Measurements from ENCODE around the gene SETD4.

SETD4 gene

DNA sequence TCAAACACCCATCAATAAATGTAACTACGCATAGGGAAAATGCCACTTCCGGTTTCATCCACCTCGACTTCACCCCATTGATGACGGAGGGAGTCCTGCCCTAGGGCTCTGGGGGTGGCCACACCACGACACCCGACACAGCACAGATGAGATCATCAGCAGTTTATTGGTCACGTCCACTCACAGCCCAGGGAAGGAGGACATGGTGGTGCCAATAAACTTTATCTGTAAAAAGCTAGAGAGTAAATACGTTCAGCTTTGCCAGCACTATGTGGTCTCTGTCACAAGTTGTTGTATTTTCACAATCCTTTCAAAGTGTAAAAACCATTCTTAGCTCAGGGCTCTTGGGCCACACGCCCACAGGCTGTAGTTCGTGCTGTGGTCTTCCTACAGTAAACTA is 16.3 kb downstream of the SETD4 start:
- H3K27ac ChIP-seq (ENCODE audit: low read depth, low read length): no peak overlapping the region
- H3K36me3 ChIP-seq (ENCODE audit: control insufficient read depth, insufficient read depth, low read length): peaks cover 89% of the 10 kb centered on the region
- no peak overlapping the region for H3K4me3 ChIP-seq (ENCODE audit: low read depth, low read length)
- H3K27me3 ChIP-seq (ENCODE audit: control insufficient read depth, insufficient read depth, low read length): no peaks in the 10 kb centered on the region
- no peaks in the 10 kb centered on the region for H3K9me3 ChIP-seq (ENCODE audit: control insufficient read depth, insufficient read depth, low read depth, low read length)
- no peaks in the 10 kb centered on the region for H3K4me1 ChIP-seq (ENCODE audit: control insufficient read depth, insufficient read depth, low read length)
- no peak overlapping the region for H3K9ac ChIP-seq (ENCODE audit: low read length)

DNA sequence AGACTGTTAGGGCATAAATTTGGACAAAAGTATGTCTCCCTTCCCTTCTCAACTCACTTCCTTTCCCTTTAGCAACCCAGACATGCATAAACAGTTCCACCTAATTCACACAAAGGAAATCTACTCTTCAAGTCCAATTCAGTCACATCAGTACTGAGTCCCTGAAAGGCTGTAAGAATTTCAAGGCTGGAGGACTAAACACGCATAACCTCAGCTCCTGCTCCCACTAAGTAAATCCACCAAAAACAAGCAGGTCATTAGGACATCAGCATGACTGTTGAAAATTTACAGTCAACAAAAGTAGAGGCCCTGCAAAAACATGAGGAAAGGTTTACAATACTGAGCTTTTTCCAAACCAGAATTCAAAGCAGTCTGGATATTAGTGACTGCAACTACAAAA is 18.4 kb downstream of the SETD4 start:
- Histone ChIP-seq H3K9me3 (ENCODE audit: control insufficient read depth, insufficient read depth, low read depth, low read length) (no peaks in the 10 kb centered on the region), H3K9ac (ENCODE audit: low read length) (no peak overlapping the region), H3K27ac (ENCODE audit: low read depth, low read length) (no peak overlapping the region), H3K36me3 (ENCODE audit: control insufficient read depth, insufficient read depth, low read length) (peaks cover 88% of the 10 kb centered on the region), H3K27me3 (ENCODE audit: control insufficient read depth, insufficient read depth, low read length) (no peaks in the 10 kb centered on the region), H3K4me1 (ENCODE audit: control insufficient read depth, insufficient read depth, low read length) (no peaks in the 10 kb centered on the region), H3K4me3 (ENCODE audit: low read depth, low read length) (no peak overlapping the region)

DNA sequence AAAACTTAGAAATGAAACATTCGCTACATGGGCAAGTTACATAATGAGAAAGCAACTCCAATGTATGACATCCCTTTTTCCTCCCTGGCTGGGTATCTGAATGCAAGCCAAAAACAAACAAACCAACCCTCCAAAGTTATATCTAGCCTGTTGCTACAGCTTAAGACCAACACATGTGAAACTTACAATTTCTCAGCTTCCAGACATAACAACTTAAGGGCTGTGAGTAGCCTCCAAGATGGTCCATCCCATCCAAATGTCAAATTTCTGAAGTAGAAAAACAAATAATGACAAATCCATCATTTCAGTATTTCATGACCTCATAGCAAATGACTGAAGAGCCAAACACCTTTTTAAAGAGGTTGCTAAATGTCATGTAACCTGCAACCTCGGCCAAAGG is 19.9 kb downstream of the SETD4 start:
- Histone ChIP-seq H3K9me3 (ENCODE audit: control insufficient read depth, insufficient read depth, low read depth, low read length) (no peaks in the 10 kb centered on the region), H3K27me3 (ENCODE audit: control insufficient read depth, insufficient read depth, low read length) (no peaks in the 10 kb centered on the region), H3K4me3 (ENCODE audit: low read depth, low read length) (no peak overlapping the region), H3K4me1 (ENCODE audit: control insufficient read depth, insufficient read depth, low read length) (no peaks in the 10 kb centered on the region; the same call in 1 of the 2 replicates), H3K36me3 (ENCODE audit: control insufficient read depth, insufficient read depth, low read length) (peaks cover 89% of the 10 kb centered on the region), H3K27ac (ENCODE audit: low read depth, low read length) (no peak overlapping the region), H3K9ac (ENCODE audit: low read length) (no peak overlapping the region)

DNA sequence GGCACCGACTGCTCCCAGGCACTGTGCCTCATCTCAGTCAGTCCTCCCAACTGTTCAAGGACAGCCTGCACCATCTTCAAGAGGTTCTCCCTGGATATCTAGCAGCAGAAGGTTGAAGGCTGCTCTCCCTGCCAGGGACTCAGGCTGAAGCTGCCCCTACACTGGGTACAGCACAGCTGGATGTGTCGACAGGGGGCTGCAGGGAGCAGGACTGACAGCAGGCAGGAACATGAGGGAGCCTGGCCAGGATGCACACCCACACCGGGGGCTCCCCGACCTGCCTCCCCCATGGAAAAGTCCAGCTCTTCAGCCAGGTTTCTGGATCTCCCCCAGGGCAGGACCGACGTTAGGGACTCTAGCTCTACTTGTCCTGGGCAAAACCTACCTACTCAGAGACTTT is 20.5 kb downstream of the SETD4 start:
- Histone ChIP-seq H3K27me3 (ENCODE audit: control insufficient read depth, insufficient read depth, low read length) (no peaks in the 10 kb centered on the region), H3K36me3 (ENCODE audit: control insufficient read depth, insufficient read depth, low read length) (peaks cover 89% of the 10 kb centered on the region), H3K4me1 (ENCODE audit: control insufficient read depth, insufficient read depth, low read length) (no peaks in the 10 kb centered on the region; the same call in 1 of the 2 replicates), H3K9ac (ENCODE audit: low read length) (no peak overlapping the region), H3K27ac (ENCODE audit: low read depth, low read length) (no peak overlapping the region), H3K9me3 (ENCODE audit: control insufficient read depth, insufficient read depth, low read depth, low read length) (no peaks in the 10 kb centered on the region), H3K4me3 (ENCODE audit: low read depth, low read length) (no peak overlapping the region)

DNA sequence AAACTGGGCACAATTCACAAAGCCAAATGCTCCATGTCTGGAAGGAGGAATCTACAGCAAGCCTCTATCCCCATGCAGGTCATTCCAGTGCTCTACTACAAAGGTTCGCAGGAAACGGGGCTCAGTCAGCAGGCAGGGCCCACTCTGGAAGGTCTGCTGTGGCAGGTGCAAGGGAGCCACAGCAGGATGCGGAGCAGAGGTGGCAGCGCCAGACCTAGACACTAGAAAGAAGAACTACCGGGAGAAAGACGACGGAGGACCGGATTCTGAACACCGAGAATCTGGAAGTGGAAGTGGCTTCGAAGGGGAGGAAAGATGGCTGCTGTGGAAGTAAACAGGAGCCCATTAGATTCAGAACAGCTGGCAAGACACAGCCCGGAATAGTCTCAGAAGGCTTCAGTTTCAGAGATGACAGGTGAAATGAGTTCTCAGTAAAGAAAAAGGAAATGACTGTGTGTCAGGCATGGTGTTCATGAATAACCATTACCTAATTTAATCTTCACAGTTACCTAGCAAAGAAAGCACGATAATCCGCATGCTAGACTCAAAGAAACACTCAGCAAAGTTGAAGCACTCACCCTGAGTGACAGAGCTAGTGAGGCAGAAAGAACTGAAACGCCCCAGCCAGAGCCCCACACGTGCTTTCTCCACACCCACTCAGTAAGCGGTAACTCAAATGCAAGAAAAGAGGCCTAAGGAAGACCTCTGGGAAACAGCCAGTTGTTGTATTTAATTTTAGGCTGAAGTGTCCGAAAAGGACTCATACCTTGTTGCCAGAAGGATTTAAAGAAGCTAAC is 21.4 kb downstream of the SETD4 start:
- Histone ChIP-seq H3K4me1 (ENCODE audit: control insufficient read depth, insufficient read depth, low read length) (no peaks in the 10 kb centered on the region; the same call in 1 of the 2 replicates), H3K27me3 (ENCODE audit: control insufficient read depth, insufficient read depth, low read length) (no peaks in the 10 kb centered on the region), H3K4me3 (ENCODE audit: low read depth, low read length) (no peak overlapping the region), H3K9me3 (ENCODE audit: control insufficient read depth, insufficient read depth, low read depth, low read length) (no peaks in the 10 kb centered on the region), H3K27ac (ENCODE audit: low read depth, low read length) (no peak overlapping the region), H3K9ac (ENCODE audit: low read length) (no peak overlapping the region), H3K36me3 (ENCODE audit: control insufficient read depth, insufficient read depth, low read length) (peaks cover 89% of the 10 kb centered on the region)

DNA sequence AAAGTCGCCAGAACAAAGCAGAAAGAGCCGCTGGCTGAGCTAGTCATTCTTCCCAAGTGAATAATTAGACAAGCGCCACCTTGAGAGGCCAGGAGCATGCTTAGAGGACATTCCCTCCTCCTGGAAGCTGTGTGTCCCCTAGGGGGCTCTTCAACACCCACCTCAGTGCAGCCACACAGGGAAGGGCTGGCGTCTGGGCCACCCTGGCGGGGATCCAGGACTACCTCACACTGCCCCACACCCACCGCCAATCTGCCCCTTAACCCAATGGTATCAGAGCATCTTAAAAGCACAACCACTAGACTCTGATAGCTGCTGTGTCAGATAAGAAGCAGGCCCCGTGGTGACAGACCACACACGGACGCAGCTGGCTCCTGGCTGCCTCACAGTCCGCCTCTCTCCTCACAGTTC is 24.9 kb downstream of the SETD4 start:
- no peaks in the 10 kb centered on the region for H3K9me3 ChIP-seq (ENCODE audit: control insufficient read depth, insufficient read depth, low read depth, low read length)
- no peaks in the 10 kb centered on the region for H3K27me3 ChIP-seq (ENCODE audit: control insufficient read depth, insufficient read depth, low read length)
- H3K27ac ChIP-seq (ENCODE audit: low read depth, low read length): no peak overlapping the region
- H3K9ac ChIP-seq (ENCODE audit: low read length): no peak overlapping the region
- H3K4me3 ChIP-seq (ENCODE audit: low read depth, low read length): no peak overlapping the region
- H3K36me3 ChIP-seq (ENCODE audit: control insufficient read depth, insufficient read depth, low read length): peaks cover 61% of the 10 kb centered on the region
- H3K4me1 ChIP-seq (ENCODE audit: control insufficient read depth, insufficient read depth, low read length): peaks cover 3% of the 10 kb centered on the region; the same call in 1 of the 2 replicates

DNA sequence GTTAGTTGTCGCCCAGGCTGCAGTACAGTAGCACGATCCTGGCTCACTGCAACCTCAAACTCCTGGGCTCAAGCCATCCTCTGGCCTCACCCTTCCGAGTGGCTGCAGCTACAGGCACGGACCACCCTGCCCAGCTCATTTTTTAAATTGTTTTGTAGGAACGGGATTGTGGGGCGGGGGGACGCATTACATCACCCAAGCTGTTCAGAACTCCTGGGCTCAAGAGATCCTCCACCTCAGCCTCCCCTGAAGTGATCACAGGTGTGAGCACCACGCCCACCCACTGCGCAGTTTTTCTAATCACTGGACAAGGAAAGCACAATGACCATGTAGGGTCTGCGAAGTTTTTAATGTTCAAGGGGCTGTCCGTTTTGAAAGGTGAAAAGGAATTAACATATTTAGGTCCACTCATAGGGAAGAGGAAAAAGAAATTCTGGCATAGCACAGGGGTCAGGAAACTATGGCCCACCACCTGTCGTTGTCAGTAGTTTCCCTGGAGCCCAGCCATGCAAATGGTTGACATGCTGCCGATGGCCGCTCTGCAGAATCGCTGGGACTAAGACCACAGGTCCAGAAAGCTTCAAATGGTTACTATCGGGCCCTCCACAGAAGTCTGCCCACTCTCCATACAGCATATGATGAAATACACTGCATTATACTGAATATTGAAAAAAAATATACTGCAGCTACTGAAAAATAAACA is 26.0 kb downstream of the SETD4 start:
- no peaks in the 10 kb centered on the region for H3K9me3 ChIP-seq (ENCODE audit: control insufficient read depth, insufficient read depth, low read depth, low read length)
- H3K36me3 ChIP-seq (ENCODE audit: control insufficient read depth, insufficient read depth, low read length): peaks cover 51% of the 10 kb centered on the region
- no peak overlapping the region for H3K4me3 ChIP-seq (ENCODE audit: low read depth, low read length)
- H3K9ac ChIP-seq (ENCODE audit: low read length): no peak overlapping the region
- H3K27ac ChIP-seq (ENCODE audit: low read depth, low read length): no peak overlapping the region
- no peaks in the 10 kb centered on the region for H3K27me3 ChIP-seq (ENCODE audit: control insufficient read depth, insufficient read depth, low read length)
- H3K4me1 ChIP-seq (ENCODE audit: control insufficient read depth, insufficient read depth, low read length): peaks cover 3% of the 10 kb centered on the region; the same call in 1 of the 2 replicates

DNA sequence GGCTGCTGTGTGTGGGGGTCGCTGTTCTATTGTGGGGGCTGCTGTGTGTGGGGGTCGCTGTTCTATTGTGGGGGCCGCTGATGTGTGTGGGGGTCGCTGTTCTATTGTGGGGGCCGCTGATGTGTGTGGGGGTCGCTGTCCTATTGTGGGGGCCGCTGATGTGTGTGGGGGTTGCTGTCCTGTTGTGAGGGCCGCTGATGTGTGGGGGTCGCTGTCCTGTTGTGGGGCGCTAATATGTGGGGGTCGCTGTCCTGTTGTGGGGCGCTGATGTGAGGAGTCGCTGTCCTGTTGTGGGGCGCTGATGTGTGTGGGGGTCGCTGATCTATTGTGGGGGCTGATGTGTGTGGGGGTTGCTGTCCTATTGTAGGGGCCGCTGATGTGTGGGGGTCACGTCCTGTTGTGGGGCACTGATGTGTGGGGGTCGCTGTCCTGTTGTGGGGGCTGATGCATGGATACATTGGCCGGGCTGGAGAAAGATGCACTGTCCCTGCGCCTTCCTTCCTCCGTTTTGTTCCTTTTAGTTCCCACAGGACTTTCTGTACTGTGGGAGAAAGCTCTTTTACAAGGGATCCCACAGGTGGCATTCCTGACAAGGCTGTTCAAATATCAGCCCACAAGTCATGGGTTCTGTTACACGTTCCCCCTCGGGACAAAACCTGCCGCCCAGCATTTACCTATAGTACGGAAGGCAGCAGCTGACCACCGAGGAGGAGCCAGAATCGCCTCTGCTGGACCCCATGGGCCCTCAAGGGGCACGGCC is 27.5 kb downstream of the SETD4 start:
- Histone ChIP-seq H3K27ac (ENCODE audit: low read depth, low read length) (no peak overlapping the region), H3K9ac (ENCODE audit: low read length) (no peak overlapping the region), H3K9me3 (ENCODE audit: control insufficient read depth, insufficient read depth, low read depth, low read length) (no peaks in the 10 kb centered on the region), H3K4me1 (ENCODE audit: control insufficient read depth, insufficient read depth, low read length) (peaks cover 7% of the 10 kb centered on the region), H3K36me3 (ENCODE audit: control insufficient read depth, insufficient read depth, low read length) (peaks cover 36% of the 10 kb centered on the region), H3K4me3 (ENCODE audit: low read depth, low read length) (no peak overlapping the region), H3K27me3 (ENCODE audit: control insufficient read depth, insufficient read depth, low read length) (no peaks in the 10 kb centered on the region)

DNA sequence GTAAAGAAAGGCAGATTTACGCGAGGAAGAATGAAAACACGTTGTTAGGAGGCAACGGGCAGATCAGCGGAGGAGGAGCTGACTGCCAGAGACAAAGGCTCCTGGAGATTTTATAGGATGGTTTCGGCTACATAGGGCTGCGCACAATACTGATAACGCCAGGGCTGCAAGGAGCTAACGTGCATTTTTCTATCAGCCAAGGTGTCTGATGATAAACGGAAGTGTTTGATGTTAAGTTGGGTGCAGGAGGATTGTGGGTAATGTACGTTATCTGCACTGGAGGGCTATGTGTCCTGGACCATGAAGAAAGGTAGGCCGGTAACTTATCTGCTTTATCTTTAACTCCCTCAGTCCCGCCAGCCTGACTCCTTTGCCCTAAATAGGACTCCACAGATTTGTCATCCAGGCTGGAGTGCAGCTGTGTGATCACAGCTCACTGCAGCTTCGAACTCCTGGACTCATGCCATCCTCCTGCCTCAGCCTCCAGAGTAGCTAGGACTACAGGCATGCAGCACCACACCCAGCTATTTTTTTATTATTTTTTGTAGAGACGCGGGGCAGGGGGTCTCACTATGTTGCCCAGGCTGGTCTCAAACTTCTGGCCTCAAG is 29.6 kb downstream of the SETD4 start:
- H3K9me3 ChIP-seq (ENCODE audit: control insufficient read depth, insufficient read depth, low read depth, low read length): no peaks in the 10 kb centered on the region
- no peaks in the 10 kb centered on the region for H3K27me3 ChIP-seq (ENCODE audit: control insufficient read depth, insufficient read depth, low read length)
- H3K9ac ChIP-seq (ENCODE audit: low read length): no peak overlapping the region
- H3K27ac ChIP-seq (ENCODE audit: low read depth, low read length): no peak overlapping the region
- no peak overlapping the region for H3K4me3 ChIP-seq (ENCODE audit: low read depth, low read length)
- H3K36me3 ChIP-seq (ENCODE audit: control insufficient read depth, insufficient read depth, low read length): peaks cover 20% of the 10 kb centered on the region
- H3K4me1 ChIP-seq (ENCODE audit: control insufficient read depth, insufficient read depth, low read length): peaks cover 7% of the 10 kb centered on the region

DNA sequence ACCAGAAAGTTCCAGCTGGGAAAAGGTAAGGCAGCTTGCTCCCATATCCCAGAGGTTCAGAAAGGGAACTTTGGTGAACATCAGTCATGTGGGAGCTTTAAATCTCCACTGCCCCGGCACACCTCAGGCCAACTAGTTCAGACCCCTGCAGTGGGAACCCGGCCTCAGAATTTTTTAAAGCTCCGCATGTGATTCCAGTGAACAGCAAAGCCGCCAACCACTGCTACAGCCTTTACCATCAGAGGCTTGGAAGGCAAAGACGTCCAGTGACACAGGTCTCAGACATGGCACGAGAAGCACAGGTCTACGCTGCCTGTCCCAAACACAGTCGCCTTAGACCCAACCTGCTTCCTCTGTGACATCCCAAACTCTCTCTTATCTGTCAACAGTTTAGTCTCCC is 31.0 kb downstream of the SETD4 start:
- H3K4me1 ChIP-seq (ENCODE audit: control insufficient read depth, insufficient read depth, low read length): peaks cover 7% of the 10 kb centered on the region
- H3K36me3 ChIP-seq (ENCODE audit: control insufficient read depth, insufficient read depth, low read length): peaks cover 6% of the 10 kb centered on the region
- H3K27me3 ChIP-seq (ENCODE audit: control insufficient read depth, insufficient read depth, low read length): no peaks in the 10 kb centered on the region
- H3K4me3 ChIP-seq (ENCODE audit: low read depth, low read length): no peak overlapping the region
- H3K27ac ChIP-seq (ENCODE audit: low read depth, low read length): no peak overlapping the region
- H3K9me3 ChIP-seq (ENCODE audit: control insufficient read depth, insufficient read depth, low read depth, low read length): no peaks in the 10 kb centered on the region
- H3K9ac ChIP-seq (ENCODE audit: low read length): no peak overlapping the region
